GM23248 (cell line): Measurements from ENCODE around the gene ERC2. TPM values are rescaled to one million over a fixed set of nuclear protein-coding genes. Genes with fewer than 3 reads are reported as not detected.

Experiments used
- DNase-seq: peaks from one replicate; pipeline ENCODE4 v3.0.0-alpha.2; 2015
- H2AFZ ChIP-seq: fragments of 200-600 bp; sonication (generic); 2 replicates; pipeline ENCODE4 v1.6.1; 2016; ENCODE audit warnings: antibody characterized with exemption
- H3F3A ChIP-seq: fragments of 200-600 bp; sonication (generic); 2 replicates; pipeline ENCODE4 v1.6.1; 2016; ENCODE audit warnings: mild to moderate bottlenecking, antibody characterized with exemption, mixed run types; ENCODE audit not compliant: insufficient read depth
- H3K27ac ChIP-seq: fragments of 200-600 bp; sonication (generic); 2 replicates; pipeline ENCODE4 v1.5.1; 2016; ENCODE audit warnings: mild to moderate bottlenecking
- H3K27me3 ChIP-seq: fragments of 200-600 bp; sonication (generic); replicated peaks from 2 replicates; pipeline ENCODE4 v1.6.1; 2016; ENCODE audit warnings: mild to moderate bottlenecking; ENCODE audit not compliant: insufficient read depth
- H3K36me3 ChIP-seq: fragments of 200-600 bp; sonication (generic); 2 replicates; pipeline ENCODE4 v1.6.1; 2016; ENCODE audit warnings: low read depth, mild to moderate bottlenecking
- H3K4me1 ChIP-seq: fragments of 200-600 bp; sonication (generic); 2 replicates; pipeline ENCODE4 v1.6.1; 2016; ENCODE audit warnings: mild to moderate bottlenecking; ENCODE audit not compliant: insufficient read depth
- H3K4me2 ChIP-seq: fragments of 200-600 bp; sonication (generic); one replicate; pipeline ENCODE4 v1.6.1; 2016; ENCODE audit warnings: mild to moderate bottlenecking; ENCODE audit not compliant: unreplicated experiment
- H3K4me3 ChIP-seq: fragments of 200-600 bp; sonication (generic); 2 replicates; pipeline ENCODE4 v1.5.1; 2016; ENCODE audit warnings: mild to moderate bottlenecking
- H3K79me2 ChIP-seq: fragments of 200-600 bp; sonication (generic); 2 replicates; pipeline ENCODE4 v1.6.1; 2016; ENCODE audit warnings: mild to moderate bottlenecking; ENCODE audit not compliant: insufficient read depth
- H3K9ac ChIP-seq: fragments of 200-600 bp; sonication (generic); 2 replicates; pipeline ENCODE4 v1.6.1; 2016; ENCODE audit warnings: mild to moderate bottlenecking
- H3K9me2 ChIP-seq: fragments of 200-600 bp; sonication (generic); 2 replicates; pipeline ENCODE4 v1.6.1; 2016; ENCODE audit warnings: mixed run types, mild to moderate bottlenecking, moderate library complexity; ENCODE audit not compliant: insufficient read depth
- H3K9me3 ChIP-seq: fragments of 200-600 bp; sonication (generic); one replicate; pipeline ENCODE4 v1.6.1; 2017; ENCODE audit warnings: low read depth
- H4K20me1 ChIP-seq: fragments of 200-600 bp; sonication (generic); 2 replicates; pipeline ENCODE4 v1.6.0; 2016; ENCODE audit not compliant: insufficient read depth
- EZH2 ChIP-seq: fragments of 200-600 bp; sonication (generic); IDR thresholded peaks from 2 replicates; pipeline ENCODE4 v1.6.1; 2018; ENCODE audit warnings: antibody characterized with exemption, mild to moderate bottlenecking; ENCODE audit not compliant: insufficient read depth, poor library complexity, severe bottlenecking
- EZH2phosphoT487 ChIP-seq: fragments of 200-600 bp; sonication (generic); IDR thresholded peaks from 2 replicates; pipeline ENCODE4 v1.6.1; 2018; ENCODE audit warnings: antibody characterized with exemption, moderate library complexity, mild to moderate bottlenecking, low read depth; ENCODE audit not compliant: insufficient read depth
- WGBS, 2 experiments: methylation state at CpG; one replicate each; pipeline ENCODE4 v1.1.6; 2015 to 2017; ENCODE audit warnings: low lambda C conversion rate in 2 of 2, low coverage in 1 of 2; ENCODE audit errors: missing lambda C conversion rate in 2 of 2; 5-methylcytosine and 5-hydroxymethylcytosine counted together
- in situ Hi-C: fragments of 300-500 bp; cut with MboI; formaldehyde crosslinking; loops from 2 replicates; pipeline ENCODE4 v1.15.0; 2020
- polyA plus RNA-seq: library from polyadenylated mRNA; unstranded; fragments of >200 nt; fragmentation: Nextera tagmentation; extraction: Ambion mirVana; gene quantifications from 2 replicates; pipeline ENCODE4 v1.2.1, GENCODE V29; 2016
- total RNA-seq: library from RNA; depleted of rRNA; stranded (reverse); fragments of >200 nt; shearing (Covaris generic); gene quantifications from 2 replicates; pipeline ENCODE4 v1.2.3, GENCODE V29; 2014

ERC2 gene
- total and polyA plus RNA-seq, 2 experiments from 2014 or later: not detected

GRCh38 chr3:56316944-56317343 is 151.3 kb downstream of the ERC2 start:
- Histone ChIP-seq H3K4me3 (no peak overlapping the region), H3K9me2 (no peaks in the 10 kb centered on the region), H3K4me2 (no peak overlapping the region), H3K27me3 (no peaks in the 10 kb centered on the region), H3F3A (no peaks in the 10 kb centered on the region), H2AFZ (no peak overlapping the region), H3K79me2 (no peaks in the 10 kb centered on the region), H4K20me1 (no peaks in the 10 kb centered on the region), H3K4me1 (0 out of 2 replicates have a peak, but pooled peaks cover 4% of the 10 kb centered on the region), H3K36me3 (no peaks in the 10 kb centered on the region), H3K27ac (no peak overlapping the region), H3K9ac (no peak overlapping the region), H3K9me3 (no peaks in the 10 kb centered on the region)
- TF ChIP-seq EZH2phosphoT487 (no peak), EZH2 (no peak)
- no peak for DNase-seq
- 49 to 51% methylated on average over 3 of the region's 3 CpGs for WGBS, 2 experiments
- in situ Hi-C loops: no loop called here

- H2AFZ ChIP-seq: no peak overlapping the region
Measured at GRCh38 chr3:56314842-56315241, 153.4 kb downstream of the ERC2 start.

GRCh38 chr3:56309465-56309864 is 158.8 kb downstream of the ERC2 start:
- no peaks in the 10 kb centered on the region for H3K9me2 ChIP-seq
- DNase-seq: no peak
- WGBS, 2 experiments: 88 to 90% methylated on average over 3 of the region's 3 CpGs

More at GRCh38 chr3:56314842-56315241, 153.4 kb downstream of the ERC2 start:
- Histone ChIP-seq H3K27ac (no peak overlapping the region), H4K20me1 (no peaks in the 10 kb centered on the region), H3F3A (no peaks in the 10 kb centered on the region), H3K9me3 (no peaks in the 10 kb centered on the region), H3K36me3 (no peaks in the 10 kb centered on the region), H3K9me2 (no peaks in the 10 kb centered on the region), H3K79me2 (no peaks in the 10 kb centered on the region), H3K4me3 (no peak overlapping the region), H3K9ac (no peak overlapping the region), H3K4me1 (0 out of 2 replicates have a peak, but pooled peaks cover 4% of the 10 kb centered on the region), H3K4me2 (no peak overlapping the region), H3K27me3 (no peaks in the 10 kb centered on the region)
- in situ Hi-C loops: no loop called here
- TF ChIP-seq EZH2phosphoT487 (no peak), EZH2 (no peak)
- peak; percentile 70 for DNase-seq
- 6 to 9% methylated on average over 5 of the region's 5 CpGs for WGBS, 2 experiments

GRCh38 chr3:56308471-56308870 is 159.8 kb downstream of the ERC2 start:
- no peak overlapping the region for H3K27ac ChIP-seq
- H3K79me2 ChIP-seq: no peaks in the 10 kb centered on the region
- no peak overlapping the region for H2AFZ ChIP-seq
- no peaks in the 10 kb centered on the region for H3K27me3 ChIP-seq
- no peak overlapping the region for H3K4me3 ChIP-seq
- no peaks in the 10 kb centered on the region for H3K9me2 ChIP-seq
- in situ Hi-C loops: no loop called here
- H3K9ac ChIP-seq: no peak overlapping the region
- TF ChIP-seq EZH2phosphoT487 (no peak), EZH2 (no peak)
- DNase-seq: no peak
- H3K4me1 ChIP-seq: no peaks in the 10 kb centered on the region; the same call in 1 of the 2 replicates
- H3K9me3 ChIP-seq: no peaks in the 10 kb centered on the region
- no peaks in the 10 kb centered on the region for H3K36me3 ChIP-seq
- H3K4me2 ChIP-seq: no peak overlapping the region
- H4K20me1 ChIP-seq: no peaks in the 10 kb centered on the region
- WGBS, 2 experiments: 24 to 31% methylated on average over 2 of the region's 2 CpGs
- no peaks in the 10 kb centered on the region for H3F3A ChIP-seq

More at GRCh38 chr3:56309465-56309864, 158.8 kb downstream of the ERC2 start:
- H4K20me1 ChIP-seq: no peaks in the 10 kb centered on the region
- H3K9me3 ChIP-seq: no peaks in the 10 kb centered on the region
- no peaks in the 10 kb centered on the region for H3K79me2 ChIP-seq
- no peak overlapping the region for H3K9ac ChIP-seq
- H2AFZ ChIP-seq: no peak overlapping the region
- TF ChIP-seq EZH2phosphoT487 (no peak), EZH2 (no peak)
- no peaks in the 10 kb centered on the region for H3K4me1 ChIP-seq
- H3K4me3 ChIP-seq: no peak overlapping the region
- H3F3A ChIP-seq: no peaks in the 10 kb centered on the region
- H3K27me3 ChIP-seq: no peaks in the 10 kb centered on the region
- H3K36me3 ChIP-seq: no peaks in the 10 kb centered on the region
- no peak overlapping the region for H3K27ac ChIP-seq
- in situ Hi-C loops: no loop called here
- no peak overlapping the region for H3K4me2 ChIP-seq

- TF ChIP-seq EZH2: no peak
- no peak for TF ChIP-seq EZH2phosphoT487
- Histone ChIP-seq H3K27ac (no peak overlapping the region), H3K36me3 (no peaks in the 10 kb centered on the region), H2AFZ (no peak overlapping the region), H3K4me1 (no peaks in the 10 kb centered on the region; the same call in none of the 2 replicates), H3K9me2 (no peaks in the 10 kb centered on the region), H4K20me1 (no peaks in the 10 kb centered on the region), H3K27me3 (no peaks in the 10 kb centered on the region), H3K4me3 (no peak overlapping the region), H3F3A (no peaks in the 10 kb centered on the region), H3K79me2 (no peaks in the 10 kb centered on the region), H3K4me2 (no peak overlapping the region), H3K9me3 (no peaks in the 10 kb centered on the region), H3K9ac (no peak overlapping the region)
- WGBS, 2 experiments: 47 to 56% methylated on average over 1 of the region's 1 CpG
- no peak for DNase-seq
- in situ Hi-C loops: no loop called here
Measured at GRCh38 chr3:56304069-56304468, 164.2 kb downstream of the ERC2 start.
